DND-41 (cell line): ENCODE measurements around the gene IL22RA1.

Experiments
- ATAC-seq: fragments of 200-7000 bp; cut with Tn5 transposase; 3 replicates; pipeline ENCODE4 v1.9.1; 2021; ENCODE audit warnings: low read depth; ENCODE audit not compliant: insufficient read depth
- DNase-seq: peaks from one replicate; pipeline ENCODE4 v3.0.0-alpha.2; 2020
- H2AFZ ChIP-seq: 2 replicates; pipeline ENCODE4 v1.6.0; 2012; ENCODE audit warnings: low read depth, low read length
- H3K27ac ChIP-seq: 2 replicates; pipeline ENCODE4 v1.5.1; 2012; ENCODE audit warnings: low read length, inconsistent platforms
- H3K27me3 ChIP-seq: fragments of 200-600 bp; sonication (generic); 2 replicates; pipeline ENCODE4 v1.6.0; 2012; ENCODE audit warnings: low read length, mild to moderate bottlenecking, inconsistent platforms; ENCODE audit not compliant: insufficient read depth, poor library complexity
- H3K36me3 ChIP-seq: 2 replicates; pipeline ENCODE4 v1.5.1; 2012; ENCODE audit warnings: low read length, inconsistent platforms; ENCODE audit not compliant: insufficient read depth
- H3K4me1 ChIP-seq: 2 replicates; pipeline ENCODE4 v1.5.1; 2012; ENCODE audit warnings: mild to moderate bottlenecking, low read length; ENCODE audit not compliant: insufficient read depth
- H3K4me2 ChIP-seq: 2 replicates; pipeline ENCODE4 v1.6.0; 2012; ENCODE audit warnings: mild to moderate bottlenecking, moderate library complexity, low read length, inconsistent platforms; ENCODE audit not compliant: insufficient read depth
- H3K4me3 ChIP-seq, 2 experiments: fragments of 200-600 bp in 1 of 2; shearing (Covaris generic) in 1 of 2; 2 replicates each; pipeline ENCODE4 v1.5.1; 2012 to 2016; ENCODE audit warnings: inconsistent platforms in 2 of 2, low read length in 2 of 2, mild to moderate bottlenecking in 2 of 2, low read depth in 1 of 2, moderate library complexity in 1 of 2
- H3K79me2 ChIP-seq: 2 replicates; pipeline ENCODE4 v1.6.0; 2012; ENCODE audit warnings: low read length, inconsistent platforms; ENCODE audit not compliant: insufficient read depth
- H3K9ac ChIP-seq: 2 replicates; pipeline ENCODE4 v1.6.0; 2012; ENCODE audit warnings: low read depth, mild to moderate bottlenecking, inconsistent platforms, low read length, moderate library complexity
- H3K9me3 ChIP-seq: 2 replicates; pipeline ENCODE4 v1.5.1; 2012; ENCODE audit warnings: low read length, moderate library complexity, mild to moderate bottlenecking, inconsistent platforms; ENCODE audit not compliant: insufficient read depth, severe bottlenecking
- H4K20me1 ChIP-seq: 2 replicates; pipeline ENCODE4 v1.6.0; 2012; ENCODE audit warnings: low read length; ENCODE audit not compliant: insufficient read depth
- CTCF ChIP-seq: IDR thresholded peaks from 2 replicates; pipeline ENCODE4 v1.5.1; 2012; ENCODE audit warnings: borderline replicate concordance, low read length, moderate library complexity, mild to moderate bottlenecking; ENCODE audit not compliant: poor library complexity, severe bottlenecking; ENCODE audit errors: extremely low read depth
- EZH2 ChIP-seq: IDR thresholded peaks from 3 replicates; pipeline ENCODE4 v1.6.1; 2012; ENCODE audit warnings: borderline replicate concordance, low read depth, mild to moderate bottlenecking, moderate library complexity, low read length, inconsistent platforms; ENCODE audit not compliant: severe bottlenecking

The IL22RA1 gene

GRCh38 chr1:24180676-24181075 is 37.7 kb upstream of the IL22RA1 start:
- Histone ChIP-seq H3K27ac (no peak overlapping the region), H3K36me3 (no peaks in the 10 kb centered on the region), H3K4me3 (no peak overlapping the region), H3K27me3 (peaks cover 4% of the 10 kb centered on the region), H4K20me1 (no peaks in the 10 kb centered on the region), H3K4me1 (no peaks in the 10 kb centered on the region), H3K79me2 (no peaks in the 10 kb centered on the region), H2AFZ (no peak overlapping the region), H3K9me3 (no peaks in the 10 kb centered on the region), H3K9ac (no peak overlapping the region), H3K4me2 (no peak overlapping the region)
- DNase-seq = no peak
- ATAC-seq = no peak
- TF ChIP-seq EZH2 (no peak), CTCF (no peak)

GRCh38 chr1:24179251-24179840 is 36.4 kb upstream of the IL22RA1 start:
- Histone ChIP-seq H3K27me3 (peaks cover 6% of the 10 kb centered on the region), H3K79me2 (no peaks in the 10 kb centered on the region), H3K9me3 (no peaks in the 10 kb centered on the region), H4K20me1 (no peaks in the 10 kb centered on the region), H3K4me3 (no peak overlapping the region), H3K27ac (no peak overlapping the region), H2AFZ (no peak overlapping the region), H3K4me1 (no peaks in the 10 kb centered on the region), H3K4me2 (no peak overlapping the region), H3K36me3 (no peaks in the 10 kb centered on the region), H3K9ac (no peak overlapping the region)
- TF ChIP-seq CTCF = no peak
- TF ChIP-seq EZH2 = no peak
- ATAC-seq = no peak
- DNase-seq = no peak

- Histone ChIP-seq H3K79me2 (no peaks in the 10 kb centered on the region), H3K36me3 (no peaks in the 10 kb centered on the region), H3K4me3 (no peak overlapping the region), H4K20me1 (no peaks in the 10 kb centered on the region), H3K4me2 (no peak overlapping the region), H3K27ac (no peak overlapping the region), H3K4me1 (no peaks in the 10 kb centered on the region), H2AFZ (no peak overlapping the region), H3K9ac (no peak overlapping the region), H3K9me3 (no peaks in the 10 kb centered on the region), H3K27me3 (peaks cover 10% of the 10 kb centered on the region)
- no peak for ATAC-seq
- DNase-seq = no peak
- TF ChIP-seq CTCF (no peak), EZH2 (no peak)
Measured at GRCh38 chr1:24178407-24178806, 35.5 kb upstream of the IL22RA1 start.

- Histone ChIP-seq H3K4me1 (no peaks in the 10 kb centered on the region), H3K36me3 (no peaks in the 10 kb centered on the region), H3K9ac (no peak overlapping the region), H3K27me3 (peaks cover 13% of the 10 kb centered on the region), H3K79me2 (no peaks in the 10 kb centered on the region), H3K4me3 (no peak overlapping the region), H3K4me2 (no peak overlapping the region), H4K20me1 (no peaks in the 10 kb centered on the region), H3K27ac (no peak overlapping the region), H2AFZ (no peak overlapping the region), H3K9me3 (no peaks in the 10 kb centered on the region)
- DNase-seq = no peak
- TF ChIP-seq EZH2 (no peak), CTCF (no peak)
- ATAC-seq = no peak
Measured at GRCh38 chr1:24177161-24177560, 34.2 kb upstream of the IL22RA1 start.
